BE2C (cell line): ENCODE results near the gene CYP2W1.
"Not testable (repeated sequence)": the region's sequence is repeated elsewhere in the genome, so short reads cannot be mapped to it uniquely, and the experiment has no call there.

Experiments
- DNase-seq: peaks from one replicate; pipeline ENCODE4 v3.0.0-alpha.2; 2020
- H3K27me3 ChIP-seq: fragments of 250-450 bp; sonication (Bioruptor Pico); 2 replicates; pipeline ENCODE4 v1.5.1; 2020; ENCODE audit warnings: mild to moderate bottlenecking
- H3K36me3 ChIP-seq: fragments of 250-450 bp; sonication (Bioruptor Pico); 2 replicates; pipeline ENCODE4 v1.5.1; 2020; ENCODE audit warnings: mild to moderate bottlenecking
- H3K4me1 ChIP-seq: fragments of 250-450 bp; sonication (Bioruptor Pico); 2 replicates; pipeline ENCODE4 v1.5.1; 2020
- H3K4me3 ChIP-seq: 2 replicates; pipeline ENCODE4 v1.5.1; 2011; ENCODE audit warnings: low read depth, low read length
- H3K9me3 ChIP-seq: fragments of 250-450 bp; sonication (Bioruptor Pico); 2 replicates; pipeline ENCODE4 v1.5.1; 2020
- CTCF ChIP-seq: IDR thresholded peaks from 2 replicates; pipeline ENCODE4 v1.5.1; 2012; ENCODE audit warnings: mild to moderate bottlenecking, low read depth, low read length

CYP2W1 gene

GRCh38 chr7:957418-958220 lies 25.4 kb upstream of the CYP2W1 start:
- no peaks in the 10 kb centered on the region for H3K9me3 ChIP-seq
- H3K27me3 ChIP-seq = peaks cover 4% of the 10 kb centered on the region
- no peak for DNase-seq
- no peak overlapping the region for H3K4me3 ChIP-seq
- H3K4me1 ChIP-seq = peaks cover 6% of the 10 kb centered on the region
- no peaks in the 10 kb centered on the region for H3K36me3 ChIP-seq
- TF ChIP-seq CTCF = no peak

- peak; percentile 67 for DNase-seq
- Histone ChIP-seq H3K9me3 (no peaks in the 10 kb centered on the region), H3K4me1 (peaks cover 6% of the 10 kb centered on the region), H3K36me3 (no peaks in the 10 kb centered on the region), H3K4me3 (no peak overlapping the region), H3K27me3 (peaks cover 4% of the 10 kb centered on the region)
- TF ChIP-seq CTCF = peak; percentile 32; the same call in 1 of the 2 replicates
Observed at GRCh38 chr7:958221-959200, 24.5 kb upstream of the CYP2W1 start.

GRCh38 chr7:959271-959670 lies 23.7 kb upstream of the CYP2W1 start:
- H3K9me3 ChIP-seq = no peaks in the 10 kb centered on the region
- TF ChIP-seq CTCF = no peak
- no peak for DNase-seq
- peaks cover 6% of the 10 kb centered on the region for H3K4me1 ChIP-seq
- peaks cover 4% of the 10 kb centered on the region; the same call in 1 of the 2 replicates for H3K27me3 ChIP-seq
- no peak overlapping the region for H3K4me3 ChIP-seq
- no peaks in the 10 kb centered on the region for H3K36me3 ChIP-seq

GRCh38 chr7:959740-960139 lies 23.2 kb upstream of the CYP2W1 start:
- not testable (repeated sequence) for H3K4me3 ChIP-seq, H3K36me3 ChIP-seq, H3K27me3 ChIP-seq, DNase-seq, H3K4me1 ChIP-seq, H3K9me3 ChIP-seq

- Histone ChIP-seq H3K4me1 (peaks cover 14% of the 10 kb centered on the region), H3K9me3 (no peaks in the 10 kb centered on the region), H3K4me3 (no peak overlapping the region)
Observed at GRCh38 chr7:960269-960871, 22.6 kb upstream of the CYP2W1 start.

GRCh38 chr7:960972-961371 lies 22.0 kb upstream of the CYP2W1 start:
- H3K4me1 ChIP-seq = peaks cover 14% of the 10 kb centered on the region
- not testable (repeated sequence) for H3K27me3 ChIP-seq, DNase-seq, H3K9me3 ChIP-seq, H3K36me3 ChIP-seq, H3K4me3 ChIP-seq

More at GRCh38 chr7:960269-960871, 22.6 kb upstream of the CYP2W1 start:
- peak; percentile 56 for DNase-seq
- Histone ChIP-seq H3K36me3 (no peaks in the 10 kb centered on the region), H3K27me3 (no peaks in the 10 kb centered on the region; the same call in 1 of the 2 replicates)
- TF ChIP-seq CTCF = no peak
